PFSK-1 (cell line): Measurements from ENCODE around the gene HCFC1.

Experiments used
- FOXP2 ChIP-seq: optimal IDR thresholded peaks from 2 replicates; pipeline ENCODE3; 2011; ENCODE audit warnings: borderline replicate concordance, control low read depth, inconsistent platforms; ENCODE audit not compliant: insufficient read depth; ENCODE audit errors: extremely low read length, extremely low read depth
- POLR2AphosphoS5 ChIP-seq: IDR thresholded peaks from 2 replicates; pipeline ENCODE4 v1.6.1; 2012; ENCODE audit warnings: low read depth, mild to moderate bottlenecking, control low read depth, low read length, moderate library complexity
- REST ChIP-seq, 2 experiments: IDR thresholded peaks; 2 replicates each; pipeline versions ENCODE4 v1.6.1 to v1.8.0; 2011 to 2012; ENCODE audit warnings: low read depth in 2 of 2, low read length in 2 of 2, control low read depth in 1 of 2, inconsistent platforms in 1 of 2, mild to moderate bottlenecking in 1 of 2, moderate library complexity in 1 of 2; ENCODE audit not compliant: insufficient read depth in 1 of 2
- SIN3A ChIP-seq: IDR thresholded peaks from 2 replicates; pipeline ENCODE4 v1.6.1; 2012; ENCODE audit warnings: mild to moderate bottlenecking, low read length, moderate library complexity, borderline replicate concordance; ENCODE audit not compliant: insufficient read depth
- TAF1 ChIP-seq: IDR thresholded peaks from 2 replicates; pipeline ENCODE4 v1.6.1; 2012; ENCODE audit warnings: low read length, control low read depth, borderline replicate concordance; ENCODE audit not compliant: insufficient read depth

Gene HCFC1

GRCh38 chrX:153954558-153955227 lies 16.9 kb downstream of the HCFC1 start:
- TF ChIP-seq REST (IDR thresholded peaks at IDR 0.05; ENCODE audit: insufficient read depth in 1 of 2, low read depth in 2 of 2, low read length in 2 of 2) (no peak), TAF1 (no peak), FOXP2 (no peak), SIN3A (no peak), POLR2AphosphoS5 (no peak)

GRCh38 chrX:153953892-153954557 lies 17.6 kb downstream of the HCFC1 start:
- TF ChIP-seq POLR2AphosphoS5 (no peak), REST (IDR thresholded peaks at IDR 0.05; ENCODE audit: insufficient read depth in 1 of 2, low read depth in 2 of 2, low read length in 2 of 2) (no peak), SIN3A (no peak), FOXP2 (no peak), TAF1 (no peak)

GRCh38 chrX:153953342-153953830 lies 18.2 kb downstream of the HCFC1 start:
- TF ChIP-seq TAF1: no peak
- no peak for TF ChIP-seq FOXP2

- TF ChIP-seq SIN3A (no peak), POLR2AphosphoS5 (no peak), FOXP2 (no peak), TAF1 (no peak), REST (IDR thresholded peaks at IDR 0.05; ENCODE audit: insufficient read depth in 1 of 2, low read depth in 2 of 2, low read length in 2 of 2) (no peak)
Measured at GRCh38 chrX:153952373-153953026, 19.1 kb downstream of the HCFC1 start.

GRCh38 chrX:153951683-153952372 lies 19.8 kb downstream of the HCFC1 start:
- TF ChIP-seq FOXP2 (no peak), REST (IDR thresholded peaks at IDR 0.05; ENCODE audit: insufficient read depth in 1 of 2, low read depth in 2 of 2, low read length in 2 of 2) (no peak), POLR2AphosphoS5 (no peak), SIN3A (no peak), TAF1 (no peak)
